D721Med (cell line): ENCODE data around the gene PRDM5.

ENCODE experiments used
- DNase-seq: peaks from one replicate; pipeline ENCODE4 v3.0.0; 2011; ENCODE audit warnings: low spot score; ENCODE audit not compliant: insufficient read length
- FAIRE-seq: peaks from 2 replicates; lab custom pipeline; 2011; peaks lifted over from hg19 to GRCh38; lab: Jason Lieb, UNC
- CTCF ChIP-seq: IDR thresholded peaks from 2 replicates; pipeline ENCODE4 v1.5.1; 2012; ENCODE audit warnings: mild to moderate bottlenecking, control low read depth; ENCODE audit not compliant: insufficient read depth; ENCODE audit errors: missing control alignments

PRDM5 gene

GRCh38 chr4:120730777-120731320 is 191.7 kb downstream of the PRDM5 start:
- DNase-seq = no peak
- TF ChIP-seq CTCF = no peak
- no peak for FAIRE-seq

GRCh38 chr4:120728892-120729675 is 193.4 kb downstream of the PRDM5 start:
- no peak for TF ChIP-seq CTCF
- FAIRE-seq = no peak
- no peak for DNase-seq

- FAIRE-seq (no peak), DNase-seq (no peak)
- no peak for TF ChIP-seq CTCF
These were observed 196.6 kb downstream of the PRDM5 start for GRCh38 chr4:120725639-120726580.

- FAIRE-seq (no peak), DNase-seq (no peak)
- TF ChIP-seq CTCF = no peak
These were observed 197.9 kb downstream of the PRDM5 start for GRCh38 chr4:120724656-120725055.

- FAIRE-seq = peak; percentile 87
- DNase-seq = no peak
- no peak for TF ChIP-seq CTCF
These were observed 198.5 kb downstream of the PRDM5 start for GRCh38 chr4:120723986-120724385.

- FAIRE-seq = no peak
- no peak for DNase-seq
- no peak for TF ChIP-seq CTCF
These were observed 199.4 kb downstream of the PRDM5 start for GRCh38 chr4:120723105-120723504.

- DNase-seq (no peak), FAIRE-seq (no peak)
- no peak for TF ChIP-seq CTCF
These were observed 199.9 kb downstream of the PRDM5 start for GRCh38 chr4:120722655-120723054.
